Prostate gland (tissue), 2 donors: ENCODE results near the gene TMEM87A.

Experiments used
- POLR2AphosphoS5 ChIP-seq: sonication (generic); formaldehyde crosslinking; IDR thresholded peaks from one replicate; pipeline ENCODE4 v1.6.1; 2017; ENCODE audit warnings: antibody characterized with exemption
- TF ChIP-seq, protein P1 (sequence below), 4 experiments: fragments of 200-600 bp in 2 of 4; fragments of 450-650 bp in 2 of 4; sonication (generic) in 2 of 4; IDR thresholded peaks; 1 replicate in 3 of 4; 2 replicates in 1 of 4; pipeline ENCODE4 v1.5.1; 2016 to 2019; ENCODE audit warnings: antibody characterized with exemption in 4 of 4, mild to moderate bottlenecking in 2 of 4, moderate library complexity in 2 of 4

DNA sequence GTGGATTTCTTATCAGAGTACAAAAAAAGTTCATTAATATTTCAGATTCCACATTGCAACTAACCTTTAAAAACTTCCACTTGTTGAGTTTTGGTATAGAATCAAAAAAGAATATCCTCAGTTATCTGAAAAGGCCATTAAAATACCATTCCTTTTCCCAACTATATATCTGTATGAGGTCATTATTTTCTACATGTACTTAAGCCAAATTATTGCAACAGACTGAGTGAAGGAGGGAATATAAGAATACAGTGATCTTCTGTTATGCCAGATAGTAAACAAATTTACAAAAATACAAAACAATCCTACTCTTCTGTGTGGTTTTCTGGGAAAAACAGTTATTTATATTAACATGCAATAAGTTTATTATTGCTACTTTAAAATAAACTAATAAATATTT, 5.9 kb downstream of the TMEM87A start:
- TF ChIP-seq, protein P1, sequence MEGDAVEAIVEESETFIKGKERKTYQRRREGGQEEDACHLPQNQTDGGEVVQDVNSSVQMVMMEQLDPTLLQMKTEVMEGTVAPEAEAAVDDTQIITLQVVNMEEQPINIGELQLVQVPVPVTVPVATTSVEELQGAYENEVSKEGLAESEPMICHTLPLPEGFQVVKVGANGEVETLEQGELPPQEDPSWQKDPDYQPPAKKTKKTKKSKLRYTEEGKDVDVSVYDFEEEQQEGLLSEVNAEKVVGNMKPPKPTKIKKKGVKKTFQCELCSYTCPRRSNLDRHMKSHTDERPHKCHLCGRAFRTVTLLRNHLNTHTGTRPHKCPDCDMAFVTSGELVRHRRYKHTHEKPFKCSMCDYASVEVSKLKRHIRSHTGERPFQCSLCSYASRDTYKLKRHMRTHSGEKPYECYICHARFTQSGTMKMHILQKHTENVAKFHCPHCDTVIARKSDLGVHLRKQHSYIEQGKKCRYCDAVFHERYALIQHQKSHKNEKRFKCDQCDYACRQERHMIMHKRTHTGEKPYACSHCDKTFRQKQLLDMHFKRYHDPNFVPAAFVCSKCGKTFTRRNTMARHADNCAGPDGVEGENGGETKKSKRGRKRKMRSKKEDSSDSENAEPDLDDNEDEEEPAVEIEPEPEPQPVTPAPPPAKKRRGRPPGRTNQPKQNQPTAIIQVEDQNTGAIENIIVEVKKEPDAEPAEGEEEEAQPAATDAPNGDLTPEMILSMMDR (IDR thresholded peaks at IDR 0.05) = no peak
- TF ChIP-seq POLR2AphosphoS5 = no peak
